HEK293T (cell line): ENCODE results near the gene ARHGEF6.

ENCODE experiments used
- CTCF ChIA-PET: fragments of 350-600 bp; formaldehyde crosslinking; extraction: SDS; loops from one replicate; lab custom pipeline; 2021; ENCODE audit warnings: antibody characterized with exemption, inconsistent platforms; lab: Yijun Ruan, JAX
- POLR2A ChIA-PET: fragments of 350-600 bp; formaldehyde crosslinking; extraction: SDS; loops from one replicate; lab custom pipeline; 2020; ENCODE audit warnings: antibody characterized with exemption, inconsistent platforms; lab: Yijun Ruan, JAX
- DNase-seq: peaks from one replicate; pipeline ENCODE4 v3.0.0; 2012; ENCODE audit warnings: mixed read lengths; ENCODE audit errors: extremely low spot score
- ARNT ChIP-seq: fragments of 450-650 bp; IDR thresholded peaks from 2 replicates; pipeline ENCODE4 v1.6.1; 2017; ENCODE audit warnings: mild to moderate bottlenecking
- BHLHE40 ChIP-seq: fragments of 450-650 bp; IDR thresholded peaks from 2 replicates; pipeline ENCODE4 v1.6.1; 2016; ENCODE audit warnings: mild to moderate bottlenecking, moderate library complexity, borderline replicate concordance
- CTBP1 ChIP-seq: fragments of 450-650 bp; IDR thresholded peaks from 2 replicates; pipeline ENCODE4 v1.6.1; 2016; ENCODE audit warnings: borderline replicate concordance
- ELF4 ChIP-seq: fragments of 450-650 bp; IDR thresholded peaks from 2 replicates; pipeline ENCODE4 v1.6.1; 2017; ENCODE audit warnings: antibody characterized with exemption
- FOXA1 ChIP-seq: fragments of 450-650 bp; IDR thresholded peaks from 2 replicates; pipeline ENCODE4 v1.6.1; 2016; ENCODE audit warnings: mild to moderate bottlenecking
- FOXK2 ChIP-seq: fragments of 450-650 bp; IDR thresholded peaks from 2 replicates; pipeline ENCODE4 v1.6.1; 2016; ENCODE audit warnings: mild to moderate bottlenecking
- FOXM1 ChIP-seq: fragments of 450-650 bp; IDR thresholded peaks from 2 replicates; pipeline ENCODE4 v1.6.1; 2017; ENCODE audit warnings: mild to moderate bottlenecking, borderline replicate concordance
- HDGF ChIP-seq: fragments of 450-650 bp; IDR thresholded peaks from 2 replicates; pipeline ENCODE4 v1.6.1; 2017; ENCODE audit warnings: antibody characterized with exemption, borderline replicate concordance
- L3MBTL2 ChIP-seq: fragments of 450-650 bp; conservative IDR thresholded peaks from 2 replicates; pipeline ENCODE4 v1.6.1; 2016; ENCODE audit warnings: mild to moderate bottlenecking
- LEF1 ChIP-seq: fragments of 450-650 bp; IDR thresholded peaks from 2 replicates; pipeline ENCODE4 v1.6.1; 2017; ENCODE audit warnings: mild to moderate bottlenecking, borderline replicate concordance
- NFRKB ChIP-seq: fragments of 450-650 bp; IDR thresholded peaks from 2 replicates; pipeline ENCODE4 v1.6.1; 2016; ENCODE audit warnings: mild to moderate bottlenecking, moderate library complexity
- SP1 ChIP-seq: fragments of 450-650 bp; IDR thresholded peaks from 2 replicates; pipeline ENCODE4 v1.6.1; 2017
- SUZ12 ChIP-seq: fragments of 450-650 bp; IDR thresholded peaks from 2 replicates; pipeline ENCODE4 v1.6.1; 2016; ENCODE audit warnings: mild to moderate bottlenecking
- TARDBP ChIP-seq: fragments of 450-650 bp; IDR thresholded peaks from 2 replicates; pipeline ENCODE4 v1.6.1; 2016
- ZNF384 ChIP-seq: fragments of 450-650 bp; IDR thresholded peaks from 2 replicates; pipeline ENCODE4 v1.6.1; 2016
- TF ChIP-seq, protein P1 (sequence below): fragments of 450-650 bp; IDR thresholded peaks from 2 replicates; pipeline ENCODE4 v1.6.1; 2016

The ARHGEF6 gene

DNA sequence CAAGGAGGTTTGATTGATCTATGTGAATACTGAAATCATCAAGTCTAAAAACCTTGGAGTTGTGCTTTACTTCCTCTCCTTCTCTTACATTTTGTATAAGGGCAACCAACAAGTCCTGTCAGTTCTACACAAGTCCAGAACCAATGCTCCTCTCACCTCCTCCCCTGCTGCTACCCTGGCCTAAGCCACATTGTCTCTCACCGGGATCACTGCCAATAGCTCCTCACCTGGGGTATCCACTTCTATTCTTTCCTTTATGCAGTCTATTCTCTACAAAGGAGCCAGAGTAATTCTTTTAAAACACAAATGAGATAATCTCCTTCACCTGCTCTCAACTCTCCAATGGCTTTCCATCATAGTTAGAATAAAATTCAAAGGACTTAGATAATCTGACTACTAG, 13.3 kb upstream of the ARHGEF6 start:
- POLR2A ChIA-PET, result no interaction called here
- CTCF ChIA-PET, result interaction anchor here (0.6 kb wide), 1 partner anchor 63 kb away, joined by 4 read pairs; no protein-coding TSS in a partner anchor
- DNase-seq, result no peak
- no peak for TF ChIP-seq HDGF
- TF ChIP-seq BHLHE40, result no peak
- no peak for TF ChIP-seq LEF1
- no peak for TF ChIP-seq ZNF384
- TF ChIP-seq L3MBTL2, result no peak
- no peak for TF ChIP-seq SP1
- no peak for TF ChIP-seq CTBP1
- no peak for TF ChIP-seq FOXA1
- TF ChIP-seq SUZ12, result no peak
- no peak for TF ChIP-seq NFRKB
- TF ChIP-seq TARDBP, result no peak
- TF ChIP-seq, protein P1, sequence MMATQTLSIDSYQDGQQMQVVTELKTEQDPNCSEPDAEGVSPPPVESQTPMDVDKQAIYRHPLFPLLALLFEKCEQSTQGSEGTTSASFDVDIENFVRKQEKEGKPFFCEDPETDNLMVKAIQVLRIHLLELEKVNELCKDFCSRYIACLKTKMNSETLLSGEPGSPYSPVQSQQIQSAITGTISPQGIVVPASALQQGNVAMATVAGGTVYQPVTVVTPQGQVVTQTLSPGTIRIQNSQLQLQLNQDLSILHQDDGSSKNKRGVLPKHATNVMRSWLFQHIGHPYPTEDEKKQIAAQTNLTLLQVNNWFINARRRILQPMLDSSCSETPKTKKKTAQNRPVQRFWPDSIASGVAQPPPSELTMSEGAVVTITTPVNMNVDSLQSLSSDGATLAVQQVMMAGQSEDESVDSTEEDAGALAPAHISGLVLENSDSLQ, result no peak
- TF ChIP-seq ELF4, result no peak
- no peak for TF ChIP-seq FOXK2
- no peak for TF ChIP-seq FOXM1

DNA sequence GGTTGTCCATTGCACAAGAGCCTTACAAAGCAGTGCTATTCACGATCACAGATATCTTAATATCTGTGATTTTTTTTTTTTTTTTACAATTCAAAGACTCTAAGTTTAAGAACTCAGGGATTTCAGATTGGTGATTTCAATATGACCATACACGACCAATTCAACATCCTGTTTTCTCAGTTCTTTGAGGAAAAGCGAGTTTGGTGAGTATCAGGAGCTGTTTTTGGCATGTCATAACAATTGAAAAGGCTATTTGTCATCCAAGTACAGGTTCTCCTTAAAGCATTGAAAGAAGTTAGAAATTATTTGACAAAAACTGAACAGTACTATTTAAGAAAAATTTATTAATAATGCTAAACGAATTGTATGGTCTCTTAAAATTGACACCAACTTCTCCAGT, 9.1 kb upstream of the ARHGEF6 start:
- no peak for DNase-seq
- ChIA-PET CTCF (no interaction called here), POLR2A (no interaction called here)
- no peak for TF ChIP-seq FOXA1
- TF ChIP-seq FOXK2, result no peak
- no peak for TF ChIP-seq BHLHE40
- TF ChIP-seq HDGF, result no peak
- TF ChIP-seq L3MBTL2, result no peak
- TF ChIP-seq TARDBP, result no peak
- no peak for TF ChIP-seq FOXM1
- TF ChIP-seq ARNT, result no peak
- TF ChIP-seq SUZ12, result no peak
- TF ChIP-seq, protein P1, result no peak
- TF ChIP-seq LEF1, result no peak

DNA sequence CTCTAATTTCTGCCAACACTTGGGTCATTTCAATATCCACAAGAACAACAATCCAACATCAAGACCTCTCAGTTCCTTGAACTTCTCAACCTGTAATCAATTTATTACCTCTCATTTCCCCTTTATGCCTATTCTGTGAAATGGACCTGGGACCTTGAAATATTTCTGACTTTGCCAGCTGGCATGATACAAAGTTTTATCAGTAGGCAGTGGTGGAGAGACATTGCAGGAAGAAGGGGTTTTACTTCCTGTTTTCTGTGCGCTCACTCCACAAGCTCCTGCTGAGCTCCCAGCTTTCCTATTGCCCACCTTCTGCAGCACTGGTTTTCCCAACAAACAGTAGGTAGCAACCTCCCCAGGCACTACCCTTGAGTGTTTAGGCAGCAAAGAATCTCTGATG, 3.5 kb upstream of the ARHGEF6 start:
- CTCF ChIA-PET, result no interaction called here
- POLR2A ChIA-PET, result no interaction called here
- TF ChIP-seq SUZ12, result no peak
- no peak for TF ChIP-seq ELF4
- no peak for TF ChIP-seq CTBP1
- TF ChIP-seq HDGF, result no peak
- TF ChIP-seq, protein P1, result no peak
- DNase-seq, result no peak

DNA sequence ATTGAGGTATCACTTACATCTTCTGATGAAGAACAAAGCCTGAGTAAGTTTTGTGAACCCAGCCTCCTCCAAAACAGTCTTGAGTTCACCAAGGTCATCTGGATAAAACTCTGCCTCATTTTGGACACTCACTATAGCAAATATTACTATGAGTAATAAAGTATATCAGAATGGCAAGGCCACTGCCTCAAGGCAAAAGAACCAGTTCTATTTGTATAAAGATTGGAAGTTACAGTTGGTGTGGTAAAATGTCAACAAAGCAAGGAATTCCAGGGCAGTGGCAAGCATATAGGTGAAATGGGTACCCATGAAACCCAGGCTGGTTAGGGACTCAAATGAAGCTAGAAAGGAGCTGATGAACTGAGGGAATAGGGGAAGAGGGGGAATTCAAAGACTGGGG, 2.4 kb upstream of the ARHGEF6 start:
- DNase-seq, result no peak
- CTCF ChIA-PET, result no interaction called here
- TF ChIP-seq L3MBTL2 (no peak), TARDBP (no peak), LEF1 (no peak), ZNF384 (no peak), HDGF (no peak), ARNT (no peak), NFRKB (no peak), FOXK2 (no peak), SUZ12 (no peak), BHLHE40 (no peak), SP1 (no peak), ELF4 (no peak), CTBP1 (no peak)
- TF ChIP-seq, protein P1, result no peak
- POLR2A ChIA-PET, result no interaction called here

DNA sequence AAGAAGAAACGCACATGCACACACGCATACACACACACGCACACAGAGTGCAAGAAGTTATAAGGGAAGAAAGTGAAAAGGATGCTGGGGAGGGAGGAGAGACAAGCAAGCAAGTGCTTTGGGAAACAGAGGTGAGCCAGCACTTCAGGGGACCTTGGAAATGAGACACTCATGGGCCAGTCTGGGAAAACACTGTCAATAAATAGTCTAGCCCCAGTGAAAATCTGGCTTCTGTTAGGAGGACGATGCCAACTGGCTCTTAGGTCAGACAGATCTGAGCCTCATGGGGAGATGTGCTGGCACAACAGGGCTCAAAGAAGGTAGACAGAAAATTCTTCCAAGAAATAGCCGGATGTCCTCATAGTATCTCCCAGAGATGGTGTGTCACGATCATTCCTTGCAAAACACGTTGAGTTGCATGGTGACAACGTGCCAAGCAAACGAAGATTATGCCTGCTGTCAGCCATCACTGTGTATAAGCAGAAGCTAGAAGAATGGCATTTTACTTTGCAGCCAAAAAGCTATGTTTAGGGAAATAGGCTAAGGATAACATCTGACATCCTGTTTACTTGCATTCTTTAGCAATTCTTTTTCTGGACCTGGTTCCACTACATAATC, 557 bp upstream of the ARHGEF6 start:
- TF ChIP-seq SP1 (no peak), CTBP1 (no peak), ARNT (no peak), ELF4 (no peak), FOXA1 (no peak), L3MBTL2 (no peak), NFRKB (no peak), FOXM1 (no peak), HDGF (no peak), LEF1 (no peak)
- CTCF ChIA-PET, result no interaction called here

DNA sequence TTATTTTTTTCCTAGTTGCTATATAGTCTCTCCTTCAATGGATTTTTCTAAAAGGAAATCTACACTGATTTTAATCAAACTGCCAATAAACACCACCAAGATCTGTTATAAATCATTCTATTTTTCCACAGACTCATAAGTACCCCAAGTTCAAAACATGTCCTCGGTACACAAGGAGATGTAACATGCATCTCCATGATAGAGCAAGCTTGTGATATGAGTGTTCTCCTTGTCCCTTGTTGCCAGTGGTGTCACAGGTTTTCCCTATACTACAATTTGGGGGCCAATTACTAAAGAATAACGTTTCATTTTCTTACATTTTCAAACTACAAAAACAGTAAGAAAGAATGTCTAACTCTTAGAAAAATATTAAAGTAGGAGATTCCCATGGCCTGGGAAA, 491 bp downstream of the ARHGEF6 start:
- no peak for TF ChIP-seq HDGF
- TF ChIP-seq, protein P1, result no peak
- no peak for TF ChIP-seq FOXM1
- no peak for TF ChIP-seq BHLHE40
- no peak for TF ChIP-seq TARDBP
- TF ChIP-seq SUZ12, result no peak
- no peak for TF ChIP-seq LEF1
- TF ChIP-seq ZNF384, result no peak
- no peak for TF ChIP-seq CTBP1
- no peak for TF ChIP-seq SP1
- no peak for TF ChIP-seq FOXA1
- CTCF ChIA-PET, result interaction anchor here (1.0 kb wide), 1 partner anchor 13 kb away, joined by 4 read pairs; no protein-coding TSS in a partner anchor
- POLR2A ChIA-PET, result no interaction called here
- DNase-seq, result no peak

More for the DNA sequence above, 557 bp upstream of the ARHGEF6 start:
- DNase-seq, result no peak
- POLR2A ChIA-PET, result no interaction called here
